ENCODE data around the gene AUP1. TPM values are rescaled to one million over a fixed set of nuclear protein-coding genes. Genes with fewer than 3 reads are reported as not detected.

Gene AUP1
- total and polyA plus RNA-seq, 2 of the 4 experiments (the other 2 are of a cell fraction): 47.5 to 100.0 TPM

GRCh38 chr2:74500578-74500946 lies 28.9 kb downstream of the AUP1 start:
- no peak for ATAC-seq (ENCODE audit: low read depth)
- POLR2A ChIA-PET (ENCODE audit: unreplicated experiment): no interaction called here
- in situ Hi-C loops (cut with MboI; ENCODE audit: low sequenced_read_pairs): no loop called here

More at GRCh38 chr2:74500578-74500946, 28.9 kb downstream of the AUP1 start:
- Histone ChIP-seq H2AK9ac (replicated peaks; ENCODE audit: low read depth, low read length, poor library complexity) (no peak overlapping the region), H3K23ac (ENCODE audit: low read depth, low read length) (no peak overlapping the region), H3K4me1 (ENCODE audit: control insufficient read depth, insufficient read depth, low read length) (peaks cover 15% of the 10 kb centered on the region), H3K14ac (replicated peaks; ENCODE audit: low read depth, low read length) (no peak overlapping the region), H4K8ac (ENCODE audit: low read depth in 2 of 2, low read length in 2 of 2) (no peak overlapping the region), H3K4me3 (ENCODE audit: insufficient read depth, low read depth, low read length) (no peak overlapping the region), H3K4ac (ENCODE audit: low read depth, low read length) (no peak overlapping the region), H3K18ac (ENCODE audit: low read depth, low read length) (no peak overlapping the region), H3K4me2 (ENCODE audit: low read depth, low read length) (no peak overlapping the region), H3K27ac (ENCODE audit: insufficient read depth, low read length) (no peak overlapping the region), H3K79me1 (ENCODE audit: low read depth in 1 of 2, low read length in 2 of 2) (peaks cover 3 to 25% of the 10 kb centered on the region in 2 experiments; a peak in 3 of 4 replicates), H3K27me3 (ENCODE audit: control insufficient read depth, insufficient read depth, low read length) (peaks cover 38% of the 10 kb centered on the region), H2AK5ac (ENCODE audit: low read depth, low read length) (no peak overlapping the region), H3K56ac (ENCODE audit: extremely low read depth, insufficient read depth, low read length) (no peak overlapping the region), H3K36me3 (ENCODE audit: control insufficient read depth, insufficient read depth, low read length) (peaks cover 10% of the 10 kb centered on the region), H4K91ac (ENCODE audit: insufficient read depth, low read depth, low read length) (no peak overlapping the region), H3K9ac (ENCODE audit: low read depth, low read length) (no peak overlapping the region), H2AFZ (replicated peaks; ENCODE audit: low read length, poor library complexity) (no peak overlapping the region), H2BK120ac (ENCODE audit: low read depth, low read length) (no peak overlapping the region), H3K9me3 (ENCODE audit: control insufficient read depth, insufficient read depth, low read length) (no peaks in the 10 kb centered on the region), H2BK15ac (ENCODE audit: low read depth, low read length) (no peak overlapping the region), H4K20me1 (ENCODE audit: insufficient read depth, low read length) (no peaks in the 10 kb centered on the region), H2BK5ac (ENCODE audit: low read depth, low read length, poor library complexity, severe bottlenecking) (no peak overlapping the region), H2BK20ac (ENCODE audit: low read depth, low read length) (no peak overlapping the region), H3K9me1 (ENCODE audit: insufficient read depth, low read length) (no peaks in the 10 kb centered on the region; the same call in 1 of the 2 replicates), H4K5ac (ENCODE audit: low read depth, low read length) (no peak overlapping the region)
- dilution Hi-C loops (cut with HindIII; ENCODE audit: low sequenced_read_pairs, unreplicated experiment): no loop called here
- CTCF ChIA-PET: interaction anchor here (0.6 kb wide), 1 partner anchor 12 kb away, joined by 3 read pairs; no protein-coding TSS in a partner anchor
- no peak for DNase-seq
- intact Hi-C loops (cut with micrococcal nuclease): no loop called here
- no peak for TF ChIP-seq CEBPB (IDR thresholded peaks at IDR 0.05; ENCODE audit: low read depth, low read length)
- TF ChIP-seq RAD21 (IDR thresholded peaks at IDR 0.05; ENCODE audit: low read length): no peak
- TF ChIP-seq CTCF (conservative IDR thresholded peaks at IDR 0.05; ENCODE audit: low read depth, low read length): no peak
- no peak for TF ChIP-seq FOS (IDR thresholded peaks at IDR 0.05; ENCODE audit: low read depth, low read length)
- TF ChIP-seq MXI1 (IDR thresholded peaks at IDR 0.05; ENCODE audit: borderline replicate concordance, low read depth, low read length): no peak
- no peak for TF ChIP-seq ELK1 (IDR thresholded peaks at IDR 0.05; ENCODE audit: borderline replicate concordance, low read depth, low read length)
- no peak for TF ChIP-seq NFE2L2 (IDR thresholded peaks at IDR 0.05; ENCODE audit: low read depth, low read length)
- TF ChIP-seq MAZ (IDR thresholded peaks at IDR 0.05; ENCODE audit: borderline replicate concordance, low read depth, low read length): no peak
- TF ChIP-seq CHD1 (IDR thresholded peaks at IDR 0.05; ENCODE audit: low read depth, low read length): no peak
- TF ChIP-seq SMC3 (IDR thresholded peaks at IDR 0.05; ENCODE audit: low read depth, low read length): no peak
- TF ChIP-seq BHLHE40 (IDR thresholded peaks at IDR 0.05; ENCODE audit: low read depth, low read length): no peak
- no peak for TF ChIP-seq POLR2A (IDR thresholded peaks at IDR 0.05; ENCODE audit: low read depth, low read length)
- TF ChIP-seq MAFK (IDR thresholded peaks at IDR 0.05; ENCODE audit: low read depth, low read length): no peak
- no peak for TF ChIP-seq USF2 (IDR thresholded peaks at IDR 0.05; ENCODE audit: low read depth, low read length)
- no peak for TF ChIP-seq RCOR1 (IDR thresholded peaks at IDR 0.05; ENCODE audit: insufficient replicate concordance, low read length)
- TF ChIP-seq RFX5 (IDR thresholded peaks at IDR 0.05; ENCODE audit: low read depth, low read length): no peak
- no TSS peak for BruUV-seq (replicated peaks)

All from IMR-90 (cell line).